Fibroblast of lung (primary cell): ENCODE data around the gene MED7. TPM values are rescaled to one million over a fixed set of nuclear protein-coding genes. Genes with fewer than 3 reads are reported as not detected.

ENCODE experiments used
- DNase-seq, 2 donors: peaks; one replicate each; pipeline versions ENCODE4 v3.0.0 to v3.0.0-alpha.2; 2010; ENCODE audit warnings: low read depth in 2 of 2
- H2AFZ ChIP-seq: 2 replicates; pipeline ENCODE4 v1.5.1; 2012; ENCODE audit warnings: low read length, control low read depth, inconsistent platforms
- H3K27ac ChIP-seq: 2 replicates; pipeline ENCODE4 v1.5.1; 2011; ENCODE audit warnings: low read length, control low read depth; ENCODE audit not compliant: insufficient read depth
- H3K27me3 ChIP-seq: 2 replicates; pipeline ENCODE4 v1.5.1; 2011; ENCODE audit warnings: mild to moderate bottlenecking, low read length; ENCODE audit not compliant: control insufficient read depth, insufficient read depth
- H3K36me3 ChIP-seq: 2 replicates; pipeline ENCODE4 v1.5.1; 2011; ENCODE audit warnings: low read length; ENCODE audit not compliant: control insufficient read depth, insufficient read depth
- H3K4me1 ChIP-seq: 2 replicates; pipeline ENCODE4 v1.5.1; 2011; ENCODE audit warnings: low read length; ENCODE audit not compliant: control insufficient read depth, insufficient read depth; ENCODE audit errors: extremely low read depth
- H3K4me2 ChIP-seq: 2 replicates; pipeline ENCODE4 v1.5.1; 2011; ENCODE audit warnings: low read length, control low read depth; ENCODE audit not compliant: insufficient read depth; ENCODE audit errors: extremely low read depth
- H3K4me3 ChIP-seq, 4 experiments: fragments of 200-600 bp in 1 of 4; sonication (generic) in 1 of 4; replicated peaks in 1 of 4; 2 replicates each; pipeline ENCODE4 v1.5.1; 2011 to 2016; ENCODE audit warnings: low read length in 4 of 4, low read depth in 3 of 4, mild to moderate bottlenecking in 3 of 4, control low read depth in 2 of 4, inconsistent platforms in 1 of 4, mixed read lengths in 1 of 4; ENCODE audit not compliant: insufficient read depth in 1 of 4; ENCODE audit errors: control extremely low read depth in 1 of 4
- H3K79me2 ChIP-seq: 2 replicates; pipeline ENCODE4 v1.5.1; 2012; ENCODE audit warnings: mild to moderate bottlenecking, low read length, inconsistent platforms; ENCODE audit not compliant: control insufficient read depth, insufficient read depth
- H3K9ac ChIP-seq: 2 replicates; pipeline ENCODE4 v1.5.1; 2011; ENCODE audit warnings: mild to moderate bottlenecking, low read length, control low read depth; ENCODE audit not compliant: insufficient read depth
- H3K9me3 ChIP-seq: 2 replicates; pipeline ENCODE4 v1.5.1; 2012; ENCODE audit warnings: low read depth, low read length; ENCODE audit not compliant: control insufficient read depth, insufficient read depth
- H4K20me1 ChIP-seq: 2 replicates; pipeline ENCODE4 v1.5.1; 2011; ENCODE audit warnings: low read length; ENCODE audit not compliant: control insufficient read depth, insufficient read depth; ENCODE audit errors: extremely low read depth
- CTCF ChIP-seq, 2 donors: IDR thresholded peaks in 1 of 2; conservative IDR thresholded peaks in 1 of 2; 1 replicate in 1 of 2; 2 replicates in 1 of 2; pipeline ENCODE4 v1.5.1; 2011 to 2012; ENCODE audit warnings: low read length in 2 of 2, control low read depth in 1 of 2, inconsistent platforms in 1 of 2, low read depth in 1 of 2, mild to moderate bottlenecking in 1 of 2
- EZH2 ChIP-seq: IDR thresholded peaks from 2 replicates; pipeline ENCODE4 v1.5.1; 2012; ENCODE audit warnings: low read length, control low read depth, mild to moderate bottlenecking; ENCODE audit errors: missing control alignments
- polyA plus RNA-seq, 2 donors: library from polyadenylated mRNA; depleted of rRNA in 1 of 2; stranded (reverse) in 1 of 2; unstranded in 1 of 2; fragments of >200 nt; gene quantifications; 2 replicates each; pipeline ENCODE4 v1.2.1, GENCODE V29; 2011 to 2012; ENCODE audit warnings: missing spikeins in 1 of 2
- total RNA-seq: library from RNA; depleted of rRNA; stranded (reverse); fragments of >200 nt; gene quantifications from 2 replicates; pipeline ENCODE4 v1.2.1, GENCODE V29; 2014

Gene MED7
- total and polyA plus RNA-seq, 2 donors (not counting 1 experiment from before 2014, with no cell fraction given): 11.4 to 17.5 TPM

GRCh38 chr5:157164521-157164920 lies 21.9 kb upstream of the MED7 start:
- Histone ChIP-seq H3K27ac (no peak overlapping the region), H3K4me2 (no peak overlapping the region), H3K4me1 (no peaks in the 10 kb centered on the region), H3K9ac (no peak overlapping the region), H3K36me3 (no peaks in the 10 kb centered on the region), H3K4me3 (no peak overlapping the region), H3K79me2 (no peaks in the 10 kb centered on the region), H3K9me3 (no peaks in the 10 kb centered on the region), H3K27me3 (no peaks in the 10 kb centered on the region), H4K20me1 (no peaks in the 10 kb centered on the region), H2AFZ (no peak overlapping the region)
- TF ChIP-seq CTCF (conservative IDR thresholded peaks at IDR 0.05 in 1 of 2, IDR thresholded peaks at IDR 0.05 in 1 of 2; ENCODE audit: low read depth in 1 of 2, low read length in 2 of 2) (no peak), EZH2 (no peak)
- DNase-seq: no peak

- no peaks in the 10 kb centered on the region for H3K79me2 ChIP-seq
- H3K27me3 ChIP-seq: no peaks in the 10 kb centered on the region
- no peaks in the 10 kb centered on the region for H3K36me3 ChIP-seq
- H3K9ac ChIP-seq: no peak overlapping the region
- no peak overlapping the region for H2AFZ ChIP-seq
- H3K4me2 ChIP-seq: no peak overlapping the region
- H3K9me3 ChIP-seq: no peaks in the 10 kb centered on the region
- no peaks in the 10 kb centered on the region for H4K20me1 ChIP-seq
- H3K27ac ChIP-seq: no peak overlapping the region
- H3K4me1 ChIP-seq: no peaks in the 10 kb centered on the region
- DNase-seq: no peak
- no peak for TF ChIP-seq EZH2
- TF ChIP-seq CTCF (conservative IDR thresholded peaks at IDR 0.05 in 1 of 2, IDR thresholded peaks at IDR 0.05 in 1 of 2; ENCODE audit: low read depth in 1 of 2, low read length in 2 of 2): no peak
- no peak overlapping the region for H3K4me3 ChIP-seq
These were observed 20.4 kb upstream of the MED7 start for GRCh38 chr5:157162919-157163510.

- no peaks in the 10 kb centered on the region for H4K20me1 ChIP-seq
- H3K27ac ChIP-seq: no peak overlapping the region
- H3K4me2 ChIP-seq: no peak overlapping the region
- no peak for TF ChIP-seq EZH2
- TF ChIP-seq CTCF (conservative IDR thresholded peaks at IDR 0.05 in 1 of 2, IDR thresholded peaks at IDR 0.05 in 1 of 2; ENCODE audit: low read depth in 1 of 2, low read length in 2 of 2): no peak
- H3K36me3 ChIP-seq: no peaks in the 10 kb centered on the region
- no peak overlapping the region for H3K4me3 ChIP-seq
- no peaks in the 10 kb centered on the region for H3K79me2 ChIP-seq
- no peaks in the 10 kb centered on the region for H3K9me3 ChIP-seq
- no peak overlapping the region for H2AFZ ChIP-seq
- DNase-seq: no peak
- no peaks in the 10 kb centered on the region for H3K4me1 ChIP-seq
- H3K27me3 ChIP-seq: no peaks in the 10 kb centered on the region
- no peak overlapping the region for H3K9ac ChIP-seq
These were observed 19.3 kb upstream of the MED7 start for GRCh38 chr5:157161996-157162395.
